Neural cell (in vitro differentiated cells): ENCODE data around the gene RTN4RL1. TPM values are rescaled to one million over a fixed set of nuclear protein-coding genes. Genes with fewer than 3 reads are reported as not detected.
"Not testable (repeated sequence)": the region's sequence is repeated elsewhere in the genome, so short reads cannot be mapped to it uniquely, and the experiment has no call there.

Experiments used
- H2AFZ ChIP-seq: fragments of 200-600, 300-800 bp; sonication (generic), shearing (Covaris generic); 2 replicates; pipeline ENCODE4 v1.6.0; 2014; ENCODE audit warnings: low read depth, mild to moderate bottlenecking, antibody characterized with exemption, low read length, moderate library complexity
- H3F3A ChIP-seq: fragments of 200-600 bp; shearing (Covaris generic); 2 replicates; pipeline ENCODE4 v1.6.1; 2016; ENCODE audit warnings: mild to moderate bottlenecking, moderate library complexity, mixed read lengths, antibody characterized with exemption, low read length; ENCODE audit not compliant: insufficient read depth, poor library complexity, severe bottlenecking
- H3K27ac ChIP-seq: fragments of 200-600, 300-800 bp; sonication (generic), shearing (Covaris generic); 2 replicates; pipeline ENCODE4 v1.5.1; 2014; ENCODE audit warnings: mild to moderate bottlenecking, low read length, moderate library complexity
- H3K27me3 ChIP-seq: fragments of 300-800, 200-600 bp; sonication (generic), shearing (Covaris generic); 2 replicates; pipeline ENCODE4 v1.6.0; 2014; ENCODE audit warnings: mild to moderate bottlenecking, low read depth, low read length, moderate library complexity; ENCODE audit not compliant: insufficient read depth
- H3K36me3 ChIP-seq: fragments of 300-800, 200-600 bp; sonication (generic), shearing (Covaris generic); 2 replicates; pipeline ENCODE4 v1.5.1; 2014; ENCODE audit warnings: mild to moderate bottlenecking, antibody characterized with exemption, low read length, moderate library complexity; ENCODE audit not compliant: insufficient read depth
- H3K4me2 ChIP-seq: fragments of 300-800, 200-600 bp; sonication (generic), shearing (Covaris generic); 2 replicates; pipeline ENCODE4 v1.6.0; 2014; ENCODE audit warnings: mild to moderate bottlenecking, low read length
- H3K4me3 ChIP-seq: fragments of 300-800, 200-600 bp; sonication (generic), shearing (Covaris generic); 2 replicates; pipeline ENCODE4 v1.5.1; 2014; ENCODE audit warnings: mild to moderate bottlenecking, low read length, moderate library complexity
- H3K79me2 ChIP-seq: fragments of 200-600 bp; shearing (Covaris generic); replicated peaks from 2 replicates; pipeline ENCODE4 v1.6.0; 2014; ENCODE audit warnings: mild to moderate bottlenecking, low read length, moderate library complexity; ENCODE audit not compliant: insufficient read depth
- H3K9ac ChIP-seq: fragments of 300-800, 200-600 bp; sonication (generic), shearing (Covaris generic); 2 replicates; pipeline ENCODE4 v1.6.1; 2016; ENCODE audit warnings: mild to moderate bottlenecking, low read length, mixed read lengths
- H3K9me2 ChIP-seq: fragments of 200-600 bp; shearing (Covaris generic); 2 replicates; pipeline ENCODE4 v1.6.1; 2016; ENCODE audit warnings: mild to moderate bottlenecking, low read length, mixed read lengths; ENCODE audit not compliant: insufficient read depth
- H3K9me3 ChIP-seq: fragments of 200-600, 300-800 bp; sonication (generic), shearing (Covaris generic); 2 replicates; pipeline ENCODE4 v1.6.1; 2016; ENCODE audit warnings: mild to moderate bottlenecking, mixed run types, low read length, moderate library complexity, mixed read lengths
- H4K20me1 ChIP-seq: fragments of 200-600 bp; shearing (Covaris generic); 2 replicates; pipeline ENCODE4 v1.6.1; 2016; ENCODE audit warnings: mild to moderate bottlenecking, mixed run types; ENCODE audit not compliant: insufficient read depth
- EP300 ChIP-seq: fragments of 450-650 bp; conservative IDR thresholded peaks from 2 replicates; pipeline ENCODE4 v1.6.1; 2014; ENCODE audit warnings: antibody characterized with exemption, mild to moderate bottlenecking, moderate library complexity; ENCODE audit not compliant: poor library complexity, severe bottlenecking
- EZH2 ChIP-seq: fragments of 200-600, 300-800 bp; shearing (Covaris generic), sonication (generic); IDR thresholded peaks from 2 replicates; pipeline ENCODE4 v1.6.1; 2014; ENCODE audit warnings: antibody characterized with exemption, low read length, borderline replicate concordance, mild to moderate bottlenecking; ENCODE audit not compliant: insufficient read depth, poor library complexity, severe bottlenecking
- MXI1 ChIP-seq: fragments of 450-650 bp; conservative IDR thresholded peaks from 2 replicates; pipeline ENCODE4 v1.6.1; 2014; ENCODE audit warnings: antibody characterized with exemption, mild to moderate bottlenecking; ENCODE audit not compliant: poor library complexity, severe bottlenecking
- POLR2AphosphoS5 ChIP-seq: IDR thresholded peaks from 2 replicates; pipeline ENCODE4 v1.6.1; 2012
- RAD21 ChIP-seq: fragments of 450-650 bp; conservative IDR thresholded peaks from 2 replicates; pipeline ENCODE4 v1.6.1; 2014; ENCODE audit warnings: antibody characterized with exemption, mild to moderate bottlenecking, moderate library complexity
- SMC3 ChIP-seq: fragments of 450-650 bp; conservative IDR thresholded peaks from 2 replicates; pipeline ENCODE4 v1.6.1; 2014; ENCODE audit warnings: antibody characterized with exemption, mild to moderate bottlenecking, moderate library complexity; ENCODE audit not compliant: poor library complexity
- TAF1 ChIP-seq: IDR thresholded peaks from 2 replicates; pipeline ENCODE4 v1.6.1; 2012; ENCODE audit warnings: low read depth
- polyA plus RNA-seq: library from polyadenylated mRNA; depleted of rRNA; stranded (reverse); fragments of >200 nt; gene quantifications from 2 replicates; pipeline ENCODE4 v1.2.3, GENCODE V29; 2014
- TF ChIP-seq, protein P1 (sequence below): fragments of 450-650 bp; IDR thresholded peaks from 2 replicates; pipeline ENCODE4 v1.5.1; 2014; ENCODE audit warnings: antibody characterized with exemption, mild to moderate bottlenecking, moderate library complexity; ENCODE audit not compliant: poor library complexity, severe bottlenecking
- TF ChIP-seq, protein P2 (sequence below): IDR thresholded peaks from 2 replicates; pipeline ENCODE4 v1.6.1; 2012; ENCODE audit warnings: borderline replicate concordance

RTN4RL1 gene
- polyA plus RNA-seq, 1 donor from 2014 or later: 8.1 TPM

DNA sequence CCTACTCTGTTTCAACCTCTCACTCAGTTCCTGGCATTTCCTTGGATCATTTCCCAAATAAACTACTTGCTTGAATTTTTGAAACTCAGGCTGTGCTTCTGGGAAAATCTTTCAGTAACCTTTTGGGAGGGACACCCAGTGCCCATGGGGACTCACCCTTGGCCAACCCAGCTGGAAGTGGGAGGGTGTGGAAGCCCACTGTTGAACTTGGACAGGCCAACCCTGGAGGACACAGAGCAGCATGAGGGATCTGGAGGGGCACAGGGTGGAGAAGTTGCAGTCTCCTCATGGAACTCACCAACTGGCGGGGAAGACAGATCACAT lies 11.2 kb downstream of the RTN4RL1 start:
- Histone ChIP-seq H2AFZ (no peak overlapping the region), H4K20me1 (no peaks in the 10 kb centered on the region), H3K79me2 (no peaks in the 10 kb centered on the region), H3K27ac (no peak overlapping the region), H3K9ac (no peak overlapping the region), H3K27me3 (no peaks in the 10 kb centered on the region), H3K9me3 (no peaks in the 10 kb centered on the region), H3K4me2 (no peak overlapping the region), H3K9me2 (no peaks in the 10 kb centered on the region), H3F3A (no peaks in the 10 kb centered on the region), H3K36me3 (no peaks in the 10 kb centered on the region), H3K4me3 (no peak overlapping the region)
- TF ChIP-seq EZH2: no peak

DNA sequence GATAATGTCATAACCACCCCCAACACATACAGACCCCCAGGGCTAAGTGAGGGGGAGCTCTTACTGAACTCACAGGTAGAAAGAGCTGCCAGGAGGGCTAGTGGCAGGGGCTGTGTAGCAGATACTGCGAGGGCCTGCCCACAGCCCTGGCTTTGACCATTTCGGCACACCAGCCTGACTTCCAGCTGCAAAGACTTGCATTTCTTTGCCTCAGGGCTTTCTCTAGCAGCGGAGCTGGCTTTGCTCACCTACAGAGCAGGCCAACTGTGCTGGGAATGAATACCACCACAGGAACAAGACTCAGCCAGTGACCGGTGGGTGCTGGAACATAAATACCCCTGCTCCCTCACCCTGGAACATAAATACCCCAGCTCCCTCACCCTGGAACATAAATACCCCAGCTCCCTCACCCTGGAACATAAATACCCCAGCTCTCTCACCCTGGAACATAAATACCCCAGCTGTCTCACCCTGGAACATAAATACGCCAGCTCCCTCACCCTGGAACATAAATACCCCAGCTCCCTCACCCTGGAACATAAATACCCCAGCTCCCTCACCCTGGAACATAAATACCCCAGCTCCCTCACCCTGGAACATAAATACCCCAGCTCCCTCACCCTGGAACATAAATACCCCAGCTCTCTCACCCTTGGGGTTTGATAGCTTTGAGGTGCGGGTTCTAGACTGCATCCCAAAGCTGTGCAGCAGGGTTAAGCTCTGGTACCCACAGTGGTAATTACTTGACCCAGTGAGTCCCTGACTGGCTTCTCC lies 11.7 kb downstream of the RTN4RL1 start:
- not testable (repeated sequence) for H3K9me2 ChIP-seq, H3K79me2 ChIP-seq, H3K4me3 ChIP-seq, H3K9me3 ChIP-seq, H3K27me3 ChIP-seq, H2AFZ ChIP-seq, H3K27ac ChIP-seq, H3F3A ChIP-seq, H3K4me2 ChIP-seq, H3K9ac ChIP-seq, H4K20me1 ChIP-seq, H3K36me3 ChIP-seq

DNA sequence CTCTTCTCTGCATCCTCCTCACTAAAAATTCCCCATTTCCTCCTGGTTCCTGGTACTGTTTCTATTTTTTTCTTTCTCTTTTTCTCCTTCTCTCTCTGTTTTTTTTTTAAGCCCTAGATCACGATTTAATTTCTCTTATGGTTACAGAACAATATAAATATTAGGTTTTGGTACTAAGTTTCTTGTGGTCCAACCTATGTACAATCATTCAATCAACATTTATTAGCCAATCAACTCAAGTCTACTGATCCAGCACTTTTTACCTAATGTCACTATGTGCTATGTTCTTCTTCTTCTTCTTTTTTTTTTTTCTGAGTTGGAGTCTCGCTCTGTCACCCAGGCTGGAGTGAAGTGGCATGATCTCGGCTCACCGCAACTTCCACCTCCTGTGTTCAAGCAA lies 12.6 kb downstream of the RTN4RL1 start:
- H2AFZ ChIP-seq: no peak overlapping the region
- H3K9me2 ChIP-seq: no peaks in the 10 kb centered on the region
- no peaks in the 10 kb centered on the region for H3K36me3 ChIP-seq
- H3K4me2 ChIP-seq: no peak overlapping the region
- no peak overlapping the region for H3K27ac ChIP-seq
- H3K9ac ChIP-seq: no peak overlapping the region
- TF ChIP-seq MXI1: no peak
- TF ChIP-seq TAF1: no peak
- H3K79me2 ChIP-seq: no peaks in the 10 kb centered on the region
- no peaks in the 10 kb centered on the region for H3F3A ChIP-seq
- H3K27me3 ChIP-seq: no peaks in the 10 kb centered on the region
- no peaks in the 10 kb centered on the region for H3K9me3 ChIP-seq
- no peaks in the 10 kb centered on the region for H4K20me1 ChIP-seq
- no peak overlapping the region for H3K4me3 ChIP-seq

DNA sequence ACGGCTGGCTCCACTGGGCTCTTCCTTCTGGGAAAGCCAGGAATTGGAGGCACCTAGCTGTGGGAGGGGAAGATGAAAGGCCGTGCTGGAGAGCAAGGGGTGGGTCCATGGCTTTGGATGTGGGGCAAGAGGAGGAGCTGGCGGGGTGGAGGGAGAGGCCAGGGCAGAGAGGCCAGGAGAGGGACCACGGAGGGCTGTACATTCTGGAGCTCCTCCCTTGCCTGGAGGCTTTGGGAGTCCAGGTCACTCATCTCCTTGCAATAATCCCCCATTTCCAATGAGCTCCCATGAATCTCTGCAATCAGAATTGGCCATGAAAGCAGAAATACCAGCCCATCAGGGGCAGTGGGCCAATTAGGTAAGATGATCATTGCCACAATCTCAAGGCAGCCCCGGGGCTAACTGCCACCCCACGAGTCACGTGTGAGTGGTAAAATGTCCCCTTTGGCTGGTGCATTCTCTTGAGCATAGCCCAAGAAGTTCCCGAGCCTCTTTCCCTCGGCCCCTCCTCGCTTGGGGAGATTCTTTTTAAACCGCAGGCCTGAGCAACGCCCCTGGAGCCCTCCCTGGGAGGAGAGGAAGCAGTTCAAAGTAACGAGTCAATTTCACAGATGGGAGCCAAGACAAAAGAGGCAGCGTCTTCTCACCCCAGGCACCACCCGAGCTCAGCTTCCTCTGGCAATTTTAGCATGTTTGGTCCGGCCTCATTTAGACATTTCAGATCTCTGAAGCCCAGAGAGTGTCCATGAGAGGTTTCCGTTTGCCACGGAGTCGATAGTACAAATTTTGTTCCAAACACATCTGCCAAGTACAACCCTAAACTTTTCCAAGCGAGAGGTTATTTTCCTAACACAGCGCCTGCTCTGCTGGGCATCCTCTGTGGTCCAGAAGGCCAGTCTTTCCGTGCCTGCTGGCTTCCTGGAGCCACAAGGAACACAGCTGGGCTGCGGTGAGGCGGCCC lies 13.4 kb downstream of the RTN4RL1 start:
- H3K9me3 ChIP-seq: no peaks in the 10 kb centered on the region
- H3K9ac ChIP-seq: no peak overlapping the region
- no peak overlapping the region for H3K4me2 ChIP-seq
- H3K27me3 ChIP-seq: no peaks in the 10 kb centered on the region
- H3K79me2 ChIP-seq: no peaks in the 10 kb centered on the region
- TF ChIP-seq TAF1 (no peak), RAD21 (no peak), SMC3 (no peak), EP300 (no peak), POLR2AphosphoS5 (no peak), MXI1 (no peak), EZH2 (no peak)
- TF ChIP-seq, protein P1, sequence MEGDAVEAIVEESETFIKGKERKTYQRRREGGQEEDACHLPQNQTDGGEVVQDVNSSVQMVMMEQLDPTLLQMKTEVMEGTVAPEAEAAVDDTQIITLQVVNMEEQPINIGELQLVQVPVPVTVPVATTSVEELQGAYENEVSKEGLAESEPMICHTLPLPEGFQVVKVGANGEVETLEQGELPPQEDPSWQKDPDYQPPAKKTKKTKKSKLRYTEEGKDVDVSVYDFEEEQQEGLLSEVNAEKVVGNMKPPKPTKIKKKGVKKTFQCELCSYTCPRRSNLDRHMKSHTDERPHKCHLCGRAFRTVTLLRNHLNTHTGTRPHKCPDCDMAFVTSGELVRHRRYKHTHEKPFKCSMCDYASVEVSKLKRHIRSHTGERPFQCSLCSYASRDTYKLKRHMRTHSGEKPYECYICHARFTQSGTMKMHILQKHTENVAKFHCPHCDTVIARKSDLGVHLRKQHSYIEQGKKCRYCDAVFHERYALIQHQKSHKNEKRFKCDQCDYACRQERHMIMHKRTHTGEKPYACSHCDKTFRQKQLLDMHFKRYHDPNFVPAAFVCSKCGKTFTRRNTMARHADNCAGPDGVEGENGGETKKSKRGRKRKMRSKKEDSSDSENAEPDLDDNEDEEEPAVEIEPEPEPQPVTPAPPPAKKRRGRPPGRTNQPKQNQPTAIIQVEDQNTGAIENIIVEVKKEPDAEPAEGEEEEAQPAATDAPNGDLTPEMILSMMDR: no peak
- TF ChIP-seq, protein P2, sequence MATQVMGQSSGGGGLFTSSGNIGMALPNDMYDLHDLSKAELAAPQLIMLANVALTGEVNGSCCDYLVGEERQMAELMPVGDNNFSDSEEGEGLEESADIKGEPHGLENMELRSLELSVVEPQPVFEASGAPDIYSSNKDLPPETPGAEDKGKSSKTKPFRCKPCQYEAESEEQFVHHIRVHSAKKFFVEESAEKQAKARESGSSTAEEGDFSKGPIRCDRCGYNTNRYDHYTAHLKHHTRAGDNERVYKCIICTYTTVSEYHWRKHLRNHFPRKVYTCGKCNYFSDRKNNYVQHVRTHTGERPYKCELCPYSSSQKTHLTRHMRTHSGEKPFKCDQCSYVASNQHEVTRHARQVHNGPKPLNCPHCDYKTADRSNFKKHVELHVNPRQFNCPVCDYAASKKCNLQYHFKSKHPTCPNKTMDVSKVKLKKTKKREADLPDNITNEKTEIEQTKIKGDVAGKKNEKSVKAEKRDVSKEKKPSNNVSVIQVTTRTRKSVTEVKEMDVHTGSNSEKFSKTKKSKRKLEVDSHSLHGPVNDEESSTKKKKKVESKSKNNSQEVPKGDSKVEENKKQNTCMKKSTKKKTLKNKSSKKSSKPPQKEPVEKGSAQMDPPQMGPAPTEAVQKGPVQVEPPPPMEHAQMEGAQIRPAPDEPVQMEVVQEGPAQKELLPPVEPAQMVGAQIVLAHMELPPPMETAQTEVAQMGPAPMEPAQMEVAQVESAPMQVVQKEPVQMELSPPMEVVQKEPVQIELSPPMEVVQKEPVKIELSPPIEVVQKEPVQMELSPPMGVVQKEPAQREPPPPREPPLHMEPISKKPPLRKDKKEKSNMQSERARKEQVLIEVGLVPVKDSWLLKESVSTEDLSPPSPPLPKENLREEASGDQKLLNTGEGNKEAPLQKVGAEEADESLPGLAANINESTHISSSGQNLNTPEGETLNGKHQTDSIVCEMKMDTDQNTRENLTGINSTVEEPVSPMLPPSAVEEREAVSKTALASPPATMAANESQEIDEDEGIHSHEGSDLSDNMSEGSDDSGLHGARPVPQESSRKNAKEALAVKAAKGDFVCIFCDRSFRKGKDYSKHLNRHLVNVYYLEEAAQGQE: no peak
- H3F3A ChIP-seq: no peaks in the 10 kb centered on the region
- H4K20me1 ChIP-seq: no peaks in the 10 kb centered on the region
- no peaks in the 10 kb centered on the region for H3K36me3 ChIP-seq
- H3K9me2 ChIP-seq: no peaks in the 10 kb centered on the region
- H2AFZ ChIP-seq: no peak overlapping the region
- H3K4me3 ChIP-seq: no peak overlapping the region
- H3K27ac ChIP-seq: no peak overlapping the region
